Endodermal cell (in vitro differentiated cells): ENCODE data around the gene KCNMB4. TPM values are rescaled to one million over a fixed set of nuclear protein-coding genes. Genes with fewer than 3 reads are reported as not detected.

ENCODE experiments used
- DNase-seq: peaks from one replicate; pipeline ENCODE4 v3.0.0-alpha.2; 2017
- H3K27ac ChIP-seq: 2 replicates; pipeline ENCODE4 v1.5.1; 2013; ENCODE audit warnings: mild to moderate bottlenecking, low read depth, low read length, moderate library complexity
- H3K27me3 ChIP-seq: 2 replicates; pipeline ENCODE4 v1.6.1; 2013; ENCODE audit warnings: mild to moderate bottlenecking, low read length, moderate library complexity; ENCODE audit not compliant: insufficient read depth, control insufficient read depth, poor library complexity, severe bottlenecking
- H3K36me3 ChIP-seq: 2 replicates; pipeline ENCODE4 v1.7.0; 2013; ENCODE audit warnings: mild to moderate bottlenecking, low read length, moderate library complexity; ENCODE audit not compliant: control insufficient read depth, insufficient read depth
- H3K4me1 ChIP-seq: one replicate; pipeline ENCODE4 v1.7.0; 2013; ENCODE audit warnings: low read length; ENCODE audit not compliant: control insufficient read depth, insufficient read depth
- H3K4me3 ChIP-seq: 2 replicates; pipeline ENCODE4 v1.5.1; 2013; ENCODE audit warnings: mild to moderate bottlenecking, low read length, moderate library complexity
- H3K9ac ChIP-seq: 2 replicates; pipeline ENCODE4 v1.6.1; 2013; ENCODE audit warnings: mild to moderate bottlenecking, low read length, moderate library complexity; ENCODE audit not compliant: poor library complexity, severe bottlenecking; ENCODE audit errors: extremely low read depth
- H3K9me3 ChIP-seq: 2 replicates; pipeline ENCODE4 v1.6.1; 2013; ENCODE audit warnings: mild to moderate bottlenecking, low read length, moderate library complexity; ENCODE audit not compliant: control insufficient read depth
- H3K27ac Mint-ChIP-seq: 2 replicates; pipeline ENCODE4 v1.8.0; 2020; ENCODE audit warnings: mixed read lengths
- H3K27me3 Mint-ChIP-seq: 2 replicates; pipeline ENCODE4 v1.8.0; 2021; ENCODE audit warnings: mild to moderate bottlenecking, mixed read lengths; ENCODE audit not compliant: insufficient read depth
- H3K36me3 Mint-ChIP-seq: 2 replicates; pipeline ENCODE4 v1.8.0; 2020; ENCODE audit warnings: low read depth, mixed read lengths
- H3K4me1 Mint-ChIP-seq: 2 replicates; pipeline ENCODE4 v1.8.0; 2020; ENCODE audit warnings: mixed read lengths
- H3K4me3 Mint-ChIP-seq: 2 replicates; pipeline ENCODE4 v1.8.0; 2020; ENCODE audit warnings: mild to moderate bottlenecking, moderate library complexity, mixed read lengths
- H3K9me3 Mint-ChIP-seq: 2 replicates; pipeline ENCODE4 v1.8.0; 2020; ENCODE audit warnings: mild to moderate bottlenecking, mixed read lengths
- WGBS, 2 experiments: methylation state at CpG; one replicate each; pipeline versions ENCODE4 v1.1.5 to v1.1.7; 2013; ENCODE audit warnings: missing lambda C conversion rate in 2 of 2, mixed read lengths in 1 of 2; ENCODE audit not compliant: insufficient coverage in 1 of 2, insufficient read length in 1 of 2; 5-methylcytosine and 5-hydroxymethylcytosine counted together
- total RNA-seq, 2 donors: library from RNA; stranded (reverse); fragmentation: NEBNext Ultra II Directional in 1 of 2; extraction: Animal tissue kit (Norgen Biotek cat#: 25700) in 1 of 2; gene quantifications; 2 replicates in 1 of 2; 3 replicates in 1 of 2; pipeline ENCODE4 v1.2.1, GENCODE V29; 2021
- TF ChIP-seq, protein P1 (sequence below): fragments of 200-600 bp; sonication (generic); conservative IDR thresholded peaks from 2 replicates; pipeline ENCODE4 v1.5.0; 2021; ENCODE audit warnings: antibody characterized with exemption, mild to moderate bottlenecking

KCNMB4 gene
- total RNA-seq, 2 donors from 2014 or later = 11.9 to 13.1 TPM

DNA sequence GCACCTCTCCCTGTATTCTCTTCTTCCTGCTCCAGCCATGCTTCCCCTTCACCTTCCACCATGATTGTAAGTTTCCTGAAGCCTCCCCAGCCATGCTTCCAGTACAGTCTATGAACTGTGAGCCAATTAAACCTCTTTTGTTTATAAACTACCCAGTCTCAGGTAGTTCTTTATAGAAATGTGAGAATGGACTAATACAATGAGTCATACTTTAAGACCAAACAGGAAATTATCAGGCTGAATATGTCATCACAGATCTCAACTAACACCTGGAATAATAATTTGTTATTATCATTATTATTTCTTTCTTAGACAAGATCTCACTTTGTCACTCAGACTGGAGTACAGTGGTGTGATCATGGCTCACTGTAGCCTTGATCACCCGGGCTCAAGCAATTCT lies 85.4 kb downstream of the KCNMB4 start:
- WGBS, 2 experiments = 80 to 93% methylated on average over 1 of the region's 1 CpG
- no peaks in the 10 kb centered on the region for H3K27me3 Mint-ChIP-seq
- H3K9me3 Mint-ChIP-seq = peaks cover 48% of the 10 kb centered on the region
- Histone ChIP-seq H3K4me3 (no peak overlapping the region), H3K4me1 (no peaks in the 10 kb centered on the region), H3K36me3 (no peaks in the 10 kb centered on the region), H3K27me3 (no peaks in the 10 kb centered on the region), H3K9me3 (peaks cover 23% of the 10 kb centered on the region), H3K27ac (no peak overlapping the region), H3K9ac (no peak overlapping the region)
- H3K4me1 Mint-ChIP-seq = no peaks in the 10 kb centered on the region
- no peak overlapping the region for H3K27ac Mint-ChIP-seq
- H3K4me3 Mint-ChIP-seq = no peak overlapping the region
- DNase-seq = no peak
- TF ChIP-seq, protein P1, sequence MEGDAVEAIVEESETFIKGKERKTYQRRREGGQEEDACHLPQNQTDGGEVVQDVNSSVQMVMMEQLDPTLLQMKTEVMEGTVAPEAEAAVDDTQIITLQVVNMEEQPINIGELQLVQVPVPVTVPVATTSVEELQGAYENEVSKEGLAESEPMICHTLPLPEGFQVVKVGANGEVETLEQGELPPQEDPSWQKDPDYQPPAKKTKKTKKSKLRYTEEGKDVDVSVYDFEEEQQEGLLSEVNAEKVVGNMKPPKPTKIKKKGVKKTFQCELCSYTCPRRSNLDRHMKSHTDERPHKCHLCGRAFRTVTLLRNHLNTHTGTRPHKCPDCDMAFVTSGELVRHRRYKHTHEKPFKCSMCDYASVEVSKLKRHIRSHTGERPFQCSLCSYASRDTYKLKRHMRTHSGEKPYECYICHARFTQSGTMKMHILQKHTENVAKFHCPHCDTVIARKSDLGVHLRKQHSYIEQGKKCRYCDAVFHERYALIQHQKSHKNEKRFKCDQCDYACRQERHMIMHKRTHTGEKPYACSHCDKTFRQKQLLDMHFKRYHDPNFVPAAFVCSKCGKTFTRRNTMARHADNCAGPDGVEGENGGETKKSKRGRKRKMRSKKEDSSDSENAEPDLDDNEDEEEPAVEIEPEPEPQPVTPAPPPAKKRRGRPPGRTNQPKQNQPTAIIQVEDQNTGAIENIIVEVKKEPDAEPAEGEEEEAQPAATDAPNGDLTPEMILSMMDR = no peak
- peaks cover 14% of the 10 kb centered on the region for H3K36me3 Mint-ChIP-seq

DNA sequence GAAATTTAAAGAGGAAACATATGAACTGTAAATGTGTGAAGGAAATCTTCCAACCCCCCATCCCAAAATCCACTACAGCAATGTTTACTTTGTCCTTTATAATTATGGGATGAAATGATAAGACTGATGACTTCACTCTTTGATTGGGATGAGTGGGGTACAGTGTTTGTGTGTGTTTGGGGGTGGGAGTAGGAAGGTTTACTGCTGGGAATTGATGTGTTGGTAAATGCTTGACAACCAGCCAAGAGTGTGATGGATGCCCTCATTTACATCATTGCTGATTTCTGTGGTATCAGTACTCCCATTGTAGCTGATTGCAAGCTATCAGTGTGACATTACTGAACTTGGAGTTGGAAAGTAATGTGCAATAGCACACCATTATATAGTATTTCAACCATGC lies 90.9 kb downstream of the KCNMB4 start:
- Histone ChIP-seq H3K36me3 (no peaks in the 10 kb centered on the region), H3K4me1 (no peaks in the 10 kb centered on the region), H3K27me3 (no peaks in the 10 kb centered on the region), H3K4me3 (no peak overlapping the region), H3K9me3 (no peaks in the 10 kb centered on the region), H3K27ac (no peak overlapping the region), H3K9ac (no peak overlapping the region)
- TF ChIP-seq, protein P1 = no peak
- H3K27me3 Mint-ChIP-seq = no peaks in the 10 kb centered on the region
- H3K4me3 Mint-ChIP-seq = no peak overlapping the region
- no peak overlapping the region for H3K27ac Mint-ChIP-seq
- peaks cover 34% of the 10 kb centered on the region for H3K9me3 Mint-ChIP-seq
- no peaks in the 10 kb centered on the region for H3K4me1 Mint-ChIP-seq
- DNase-seq = no peak
- peaks cover 2% of the 10 kb centered on the region for H3K36me3 Mint-ChIP-seq

DNA sequence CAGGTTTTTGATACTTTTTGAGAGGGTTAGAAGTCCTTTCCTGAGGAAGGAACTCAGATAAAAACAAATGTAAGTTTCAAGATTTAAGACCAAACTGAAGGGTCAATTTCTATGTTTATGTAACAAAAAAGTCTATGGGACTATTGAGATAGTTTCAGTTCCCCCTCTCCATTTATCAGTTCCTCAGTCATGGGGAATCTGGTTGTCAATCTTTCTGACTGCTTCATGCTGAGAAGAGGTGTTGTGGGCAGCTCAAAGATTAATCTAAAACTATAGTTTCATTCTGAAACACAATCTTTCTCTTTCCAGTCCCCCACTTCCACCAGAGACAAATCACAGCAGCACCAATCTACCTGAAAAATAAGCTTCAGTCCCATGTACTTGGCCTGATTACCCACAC lies 93.7 kb downstream of the KCNMB4 start:
- no peak overlapping the region for H3K9ac ChIP-seq
- TF ChIP-seq, protein P1 = no peak
- no peak overlapping the region for H3K27ac ChIP-seq
- H3K4me3 Mint-ChIP-seq = no peak overlapping the region
- DNase-seq = no peak
- H3K27ac Mint-ChIP-seq = no peak overlapping the region
- H3K27me3 ChIP-seq = no peaks in the 10 kb centered on the region
- peaks cover 40% of the 10 kb centered on the region for H3K9me3 Mint-ChIP-seq
- no peaks in the 10 kb centered on the region for H3K36me3 ChIP-seq
- H3K4me3 ChIP-seq = no peak overlapping the region
- H3K9me3 ChIP-seq = peaks cover 19% of the 10 kb centered on the region
- peaks cover 6% of the 10 kb centered on the region for H3K36me3 Mint-ChIP-seq
- H3K4me1 Mint-ChIP-seq = no peaks in the 10 kb centered on the region
- H3K4me1 ChIP-seq = no peaks in the 10 kb centered on the region
- H3K27me3 Mint-ChIP-seq = no peaks in the 10 kb centered on the region
